ENCODE data around the gene SMCR8.
"Not testable (repeated sequence)": the region's sequence is repeated elsewhere in the genome, so short reads cannot be mapped to it uniquely, and the experiment has no call there.

Gene SMCR8

DNA sequence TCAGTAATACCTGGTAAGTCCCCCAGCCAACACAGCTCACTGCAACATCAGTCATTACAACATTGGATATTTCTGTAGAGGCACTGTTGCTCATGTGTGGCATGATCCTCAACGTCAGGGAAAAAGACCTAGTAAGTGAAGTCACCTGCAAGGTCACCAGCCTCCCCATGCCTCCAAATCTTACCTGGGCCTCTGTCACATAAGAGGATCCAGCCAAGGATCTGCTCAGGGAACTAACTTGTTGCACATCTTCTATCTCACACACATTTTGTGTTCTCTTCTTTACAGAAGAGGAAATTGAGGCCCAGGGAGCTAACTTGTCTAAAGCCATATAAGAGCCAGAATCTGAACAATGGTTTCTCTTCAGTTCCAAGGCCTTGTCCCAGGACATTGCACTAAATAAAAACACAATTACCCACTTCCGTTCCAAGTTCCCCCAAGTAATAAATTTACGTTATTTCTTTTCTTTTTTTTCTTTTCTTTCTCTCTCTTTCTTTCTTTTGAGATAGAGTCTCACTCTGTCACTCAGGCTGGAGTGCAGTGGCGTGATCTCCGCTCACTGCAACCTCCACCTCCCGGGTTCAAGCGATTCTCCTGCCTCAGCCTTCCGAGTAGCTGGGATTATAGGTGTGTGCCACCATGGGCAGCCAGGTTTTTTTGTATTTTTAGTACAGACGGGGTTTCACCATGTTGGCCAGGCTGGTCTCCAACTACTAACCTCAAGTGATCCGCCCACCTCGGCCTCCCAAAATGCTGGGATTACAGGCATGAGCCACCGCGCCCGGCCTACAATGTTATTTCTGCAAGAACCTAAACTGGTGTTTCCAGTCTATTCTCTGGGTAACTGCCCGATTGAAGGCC, 47.0 kb downstream of the SMCR8 start:
- DNase-seq = no peak

DNA sequence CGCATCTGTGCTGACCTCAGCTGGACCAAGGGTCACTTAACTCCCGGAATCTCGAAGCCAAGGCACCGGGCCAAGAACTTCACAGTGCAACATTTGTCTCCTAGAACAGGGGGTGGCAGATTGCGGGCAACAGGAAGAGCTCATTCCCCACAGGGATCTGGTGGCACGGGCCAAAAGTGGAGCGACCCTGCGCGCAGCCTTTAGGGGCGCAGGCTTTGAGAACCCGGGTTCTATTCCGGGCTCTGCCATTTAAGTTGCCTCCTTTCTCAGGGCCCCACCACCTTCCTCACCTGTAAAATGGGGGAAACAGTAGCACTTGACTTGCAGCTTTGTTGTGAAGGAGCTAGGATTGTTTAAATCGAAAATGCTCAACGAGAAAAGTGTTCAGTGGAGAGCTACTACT, 47.6 kb downstream of the SMCR8 start:
- DNase-seq = peak in 1 of 2 experiments; percentile 34

DNA sequence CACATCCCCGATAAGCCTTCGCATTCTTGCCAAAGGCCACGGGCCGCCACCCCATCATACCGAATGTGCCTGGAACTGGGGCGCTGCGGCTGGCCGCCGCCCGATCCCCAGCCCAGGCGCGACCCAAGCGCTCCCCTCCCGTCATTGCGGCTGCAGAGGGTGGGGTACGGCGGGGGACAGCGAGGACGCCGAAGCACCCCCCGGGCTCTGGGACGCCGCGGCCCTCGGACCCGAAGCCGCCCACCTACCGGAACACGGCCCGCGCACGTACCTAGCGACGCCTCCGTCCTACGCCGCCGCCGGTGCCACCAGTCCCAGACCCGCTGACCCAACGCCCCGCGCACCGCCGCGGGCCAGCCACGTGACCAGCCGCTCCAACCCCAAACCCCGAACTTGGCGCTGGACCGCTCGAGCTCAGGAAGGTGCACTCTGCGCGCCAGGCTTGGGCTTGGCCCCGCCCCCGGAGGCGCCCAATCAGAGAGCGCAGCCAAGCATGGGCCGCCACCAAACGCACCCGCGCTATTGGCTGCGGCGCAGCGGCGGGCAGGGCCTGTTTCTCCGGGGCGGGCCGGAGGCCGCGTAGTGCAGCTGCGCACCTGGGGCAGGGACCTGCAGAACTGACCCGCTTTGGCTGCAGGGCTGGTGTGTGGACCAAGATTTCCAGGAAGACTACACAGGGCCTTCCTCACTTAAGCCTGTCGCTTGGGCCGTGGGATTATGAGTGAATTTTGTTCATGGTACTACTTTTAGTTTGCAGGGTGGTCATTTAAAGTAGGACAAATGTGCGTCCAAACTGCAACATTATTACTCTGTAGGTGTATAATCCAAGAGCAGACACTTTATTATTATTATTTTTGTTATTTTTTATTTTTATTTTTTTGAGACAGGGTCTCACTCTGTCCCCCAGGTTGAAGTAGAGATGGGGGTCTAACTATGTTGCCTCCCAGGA, 48.3 kb downstream of the SMCR8 start, which contains the start of gene SHMT1:
Gene SHMT1 (minus strand): TSS at position 450 of the 949 bp plus-strand sequence. CDS start 7,569 bp downstream, outside the sequence.
- peak; percentile 86 to 93 for DNase-seq

DNA sequence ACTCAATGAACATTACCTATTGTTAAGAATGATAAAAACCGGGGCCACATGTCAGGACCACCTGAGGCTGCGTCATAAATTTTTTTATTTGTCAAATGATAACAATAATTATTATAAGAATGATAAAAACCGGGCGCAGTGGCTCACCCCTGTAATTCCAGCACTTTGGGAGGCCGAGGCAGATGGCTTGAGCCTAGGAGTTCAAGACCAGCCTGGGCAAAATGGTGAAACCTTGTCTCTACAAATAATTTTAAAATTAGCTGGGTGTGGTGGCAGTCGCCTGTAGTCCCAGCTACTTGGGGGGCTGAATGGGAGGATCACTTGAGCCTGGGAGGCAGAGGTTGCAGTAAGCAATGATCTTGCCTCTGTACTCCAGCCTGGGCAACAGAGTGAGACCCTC, 49.1 kb downstream of the SMCR8 start:
- no peak for DNase-seq

DNA sequence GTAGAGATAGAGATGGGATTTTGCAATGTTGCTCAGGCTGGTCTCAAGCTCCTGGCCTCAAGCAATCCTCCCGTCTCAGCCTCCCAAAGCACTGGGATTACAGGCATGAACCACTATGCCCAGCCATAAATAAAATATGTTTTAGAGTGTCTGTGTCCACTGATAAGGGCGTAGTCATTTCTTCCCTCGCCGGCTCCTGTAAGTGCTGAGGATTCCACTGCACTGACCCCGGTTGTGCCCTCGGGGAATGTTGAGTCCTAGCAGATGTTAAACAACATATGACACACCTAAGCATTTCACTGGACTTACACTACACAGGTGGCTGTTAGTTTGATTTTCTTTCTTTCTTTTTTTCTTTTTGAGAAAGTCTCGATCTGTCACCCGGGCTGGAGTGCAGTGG, 53.9 kb downstream of the SMCR8 start:
- no peak for DNase-seq

GRCh38 chr17:18370761-18371160, 55.7 kb downstream of the SMCR8 start:
- DNase-seq = no peak

GRCh38 chr17:18371455-18371854, 56.4 kb downstream of the SMCR8 start:
- no peak for DNase-seq

GRCh38 chr17:18373181-18373580, 58.1 kb downstream of the SMCR8 start:
- DNase-seq = not testable (repeated sequence)

DNA sequence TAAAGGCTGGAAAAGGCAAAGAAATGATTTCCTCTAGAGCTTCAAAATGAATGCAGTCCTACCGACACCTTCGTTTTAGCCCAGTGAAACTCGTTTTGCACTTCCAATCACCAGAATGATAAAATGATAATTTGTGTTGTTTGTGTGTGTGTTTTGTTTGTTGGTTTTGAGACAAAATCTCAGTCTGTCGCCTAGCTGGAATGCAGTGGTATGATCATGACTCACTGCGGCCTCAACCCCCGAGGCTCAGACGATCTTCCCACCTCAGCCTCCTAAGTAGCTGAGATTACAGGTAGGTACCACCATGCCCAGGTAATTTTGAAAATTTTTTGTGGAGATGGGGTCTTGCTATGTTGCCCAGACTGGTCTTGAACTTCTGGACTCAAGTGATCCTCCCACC, 59.1 kb downstream of the SMCR8 start:
- no peak for DNase-seq
